K562 (cell line): ENCODE measurements around the gene SEH1L. TPM values are rescaled to one million over a fixed set of nuclear protein-coding genes. Genes with fewer than 3 reads are reported as not detected.

ENCODE experiments used
- BCLAF1 ChIP-seq, 2 experiments: fragments of 450-650 bp in 1 of 2; IDR thresholded peaks; 2 replicates each; pipeline ENCODE4 v1.6.1; 2011 to 2017; ENCODE audit warnings: low read depth in 2 of 2, antibody characterized with exemption in 1 of 2, borderline replicate concordance in 1 of 2, low read length in 1 of 2, mild to moderate bottlenecking in 1 of 2, mixed read lengths in 1 of 2; ENCODE audit not compliant: control insufficient read depth in 1 of 2
- BMI1 ChIP-seq: fragments of 150-350 bp; IDR thresholded peaks from 2 replicates; pipeline ENCODE4 v1.6.1; 2014; ENCODE audit warnings: low read length
- DDX20 ChIP-seq: fragments of 450-650 bp; IDR thresholded peaks from 2 replicates; pipeline ENCODE4 v1.6.1; 2016; ENCODE audit warnings: missing genetic modification characterization, low read depth, mild to moderate bottlenecking, missing compliant biosample characterization, moderate library complexity
- FIP1L1 ChIP-seq: fragments of 200-400 bp; formaldehyde crosslinking; IDR thresholded peaks from 2 replicates; pipeline ENCODE4 v1.6.1; 2018; ENCODE audit warnings: mild to moderate bottlenecking, low read depth, low read length; ENCODE audit not compliant: poor library complexity, severe bottlenecking
- LARP7 ChIP-seq: fragments of 450-650 bp; IDR thresholded peaks from 2 replicates; pipeline ENCODE4 v1.6.1; 2016
- MYBL2 ChIP-seq, 2 experiments: fragments of 450-650 bp in 1 of 2; sonication (generic) in 1 of 2; formaldehyde crosslinking in 1 of 2; IDR thresholded peaks; 2 replicates each; pipeline versions ENCODE4 v1.6.1 to v1.8.1; 2017 to 2022; ENCODE audit warnings: borderline replicate concordance in 1 of 2, inconsistent platforms in 1 of 2, low read depth in 1 of 2, mild to moderate bottlenecking in 1 of 2, missing genetic modification reagents in 1 of 2, moderate library complexity in 1 of 2
- NFXL1 ChIP-seq: fragments of 450-650 bp; formaldehyde crosslinking; IDR thresholded peaks from 2 replicates; pipeline ENCODE4 v1.4.0; 2021; ENCODE audit warnings: mild to moderate bottlenecking
- PKNOX1 ChIP-seq: fragments of 450-650 bp; IDR thresholded peaks from 2 replicates; pipeline ENCODE4 v1.6.1; 2016
- SMAD4 ChIP-seq: fragments of 250-450 bp; sonication (Bioruptor Pico); conservative IDR thresholded peaks from 2 replicates; pipeline ENCODE4 v1.8.0; 2021; ENCODE audit warnings: inconsistent platforms, mild to moderate bottlenecking, moderate library complexity
- SUPT5H ChIP-seq: fragments of 450-650 bp; IDR thresholded peaks from 2 replicates; pipeline ENCODE4 v1.6.1; 2016
- TAL1 ChIP-seq: fragments of 450-650 bp; IDR thresholded peaks from 2 replicates; pipeline ENCODE4 v1.6.1; 2016; ENCODE audit warnings: mild to moderate bottlenecking
- ZBTB17 ChIP-seq: fragments of 450-650 bp; formaldehyde crosslinking; IDR thresholded peaks from 2 replicates; pipeline ENCODE4 v1.4.0; 2020; ENCODE audit warnings: mild to moderate bottlenecking
- ZNF431 ChIP-seq: sonication (generic); formaldehyde crosslinking; IDR thresholded peaks from 2 replicates; pipeline ENCODE4 v1.8.0; 2022; ENCODE audit warnings: mild to moderate bottlenecking, missing genetic modification reagents
- polyA plus RNA-seq, 8 experiments: library from polyadenylated mRNA; depleted of rRNA in 4 of 8; stranded (reverse) in 5 of 8; unstranded in 3 of 8; fragments of >200 nt; fragmentation: Nextera tagmentation in 2 of 8; fragmentation: Illumina TruSeq in 1 of 8; extraction: Ambion mirVana in 2 of 8; extraction: Trizol in 1 of 8; gene quantifications; 2 replicates each; pipeline versions ENCODE4 v1.2.1 to v1.2.3, GENCODE V29; 2011 to 2014; ENCODE audit warnings: inconsistent platforms in 1 of 8, missing spikeins in 1 of 8
- total RNA-seq, 7 experiments: library from RNA; depleted of rRNA in 6 of 7; stranded (reverse); fragments of >200 nt in 6 of 7; fragmentation: Illumina TruSeq in 2 of 7; extraction: Trizol in 2 of 7; gene quantifications; 2 replicates each; pipeline versions ENCODE4 v1.2.1 to v1.2.3, GENCODE V29; 2011 to 2021; ENCODE audit warnings: low replicate concordance in 1 of 7
- TF ChIP-seq, protein P1 (sequence below), 3 experiments: fragments of 200-800 bp in 1 of 3; fragments of 250-450 bp in 1 of 3; fragments of 450-650 bp in 1 of 3; sonication (Bioruptor Pico) in 1 of 3; sonication (Bioruptor generic) in 1 of 3; formaldehyde crosslinking in 1 of 3; IDR thresholded peaks; 2 replicates each; pipeline versions ENCODE4 v1.6.1 to v1.8.0; 2016 to 2022; ENCODE audit warnings: mild to moderate bottlenecking in 2 of 3, missing genetic modification characterization in 2 of 3, missing compliant biosample characterization in 1 of 3, moderate library complexity in 1 of 3
- TF ChIP-seq, protein P2 (sequence below): fragments of 250-450 bp; sonication (Bioruptor Pico); IDR thresholded peaks from 2 replicates; pipeline ENCODE4 v1.5.0; 2021; ENCODE audit warnings: mild to moderate bottlenecking, borderline replicate concordance

The SEH1L gene
- total and polyA plus RNA-seq, 9 of the 15 experiments (the other 6 are each of a cell fraction or from before 2014, with no cell fraction given) = 62.2 to 180 (median 108) TPM

DNA sequence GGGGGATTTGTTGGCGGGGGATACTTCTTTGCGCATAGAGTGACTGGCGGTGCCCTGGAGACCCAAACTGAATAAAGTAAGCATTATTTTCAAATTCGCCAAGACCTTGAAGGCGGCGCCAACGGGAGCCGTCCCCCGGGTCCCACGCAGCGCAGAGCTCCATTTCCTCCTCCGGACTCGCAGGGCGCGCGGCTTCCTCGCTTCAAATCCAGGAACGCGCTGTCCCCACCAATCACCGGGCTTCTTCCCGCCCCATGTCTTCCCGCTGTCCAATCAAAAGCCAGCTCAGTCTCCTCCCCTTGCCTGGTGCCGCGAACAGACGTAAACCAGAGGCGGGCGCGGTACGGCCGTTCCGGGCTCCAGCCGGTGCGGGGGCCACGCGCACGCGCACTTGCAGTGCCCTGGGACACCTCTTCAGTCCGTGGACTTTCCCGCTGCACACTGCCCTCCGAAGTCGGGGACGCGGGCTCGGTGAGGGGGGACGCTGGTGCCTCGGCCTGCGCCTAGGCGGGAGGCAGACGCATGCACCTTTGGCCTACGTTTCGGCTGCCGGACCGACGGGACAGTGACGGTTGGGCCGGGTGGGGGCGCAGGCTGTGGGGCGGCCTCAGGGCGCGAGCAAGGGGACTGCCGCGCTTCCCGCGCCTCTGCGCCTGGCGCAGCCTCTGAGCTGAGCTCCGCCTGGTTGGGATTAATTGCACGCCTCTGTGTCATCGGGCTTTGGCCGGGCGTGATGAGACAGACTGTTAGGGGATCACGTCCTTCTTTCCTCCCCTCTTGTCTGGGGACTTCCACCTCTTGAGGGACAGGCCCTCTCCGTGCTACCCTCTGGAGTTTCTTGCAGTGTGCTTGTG, 43.4 kb downstream of the SEH1L start, which contains the start of gene CEP192 (continued):
- TF ChIP-seq, protein P1, sequence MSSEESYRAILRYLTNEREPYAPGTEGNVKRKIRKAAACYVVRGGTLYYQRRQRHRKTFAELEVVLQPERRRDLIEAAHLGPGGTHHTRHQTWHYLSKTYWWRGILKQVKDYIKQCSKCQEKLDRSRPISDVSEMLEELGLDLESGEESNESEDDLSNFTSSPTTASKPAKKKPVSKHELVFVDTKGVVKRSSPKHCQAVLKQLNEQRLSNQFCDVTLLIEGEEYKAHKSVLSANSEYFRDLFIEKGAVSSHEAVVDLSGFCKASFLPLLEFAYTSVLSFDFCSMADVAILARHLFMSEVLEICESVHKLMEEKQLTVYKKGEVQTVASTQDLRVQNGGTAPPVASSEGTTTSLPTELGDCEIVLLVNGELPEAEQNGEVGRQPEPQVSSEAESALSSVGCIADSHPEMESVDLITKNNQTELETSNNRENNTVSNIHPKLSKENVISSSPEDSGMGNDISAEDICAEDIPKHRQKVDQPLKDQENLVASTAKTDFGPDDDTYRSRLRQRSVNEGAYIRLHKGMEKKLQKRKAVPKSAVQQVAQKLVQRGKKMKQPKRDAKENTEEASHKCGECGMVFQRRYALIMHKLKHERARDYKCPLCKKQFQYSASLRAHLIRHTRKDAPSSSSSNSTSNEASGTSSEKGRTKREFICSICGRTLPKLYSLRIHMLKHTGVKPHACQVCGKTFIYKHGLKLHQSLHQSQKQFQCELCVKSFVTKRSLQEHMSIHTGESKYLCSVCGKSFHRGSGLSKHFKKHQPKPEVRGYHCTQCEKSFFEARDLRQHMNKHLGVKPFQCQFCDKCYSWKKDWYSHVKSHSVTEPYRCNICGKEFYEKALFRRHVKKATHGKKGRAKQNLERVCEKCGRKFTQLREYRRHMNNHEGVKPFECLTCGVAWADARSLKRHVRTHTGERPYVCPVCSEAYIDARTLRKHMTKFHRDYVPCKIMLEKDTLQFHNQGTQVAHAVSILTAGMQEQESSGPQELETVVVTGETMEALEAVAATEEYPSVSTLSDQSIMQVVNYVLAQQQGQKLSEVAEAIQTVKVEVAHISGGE (CRISPR knock-in tag; IDR thresholded peaks at IDR 0.05) = peak in 1 of 3 experiments; percentile 79; a peak in 2 of 6 replicates
- TF ChIP-seq, protein P2, sequence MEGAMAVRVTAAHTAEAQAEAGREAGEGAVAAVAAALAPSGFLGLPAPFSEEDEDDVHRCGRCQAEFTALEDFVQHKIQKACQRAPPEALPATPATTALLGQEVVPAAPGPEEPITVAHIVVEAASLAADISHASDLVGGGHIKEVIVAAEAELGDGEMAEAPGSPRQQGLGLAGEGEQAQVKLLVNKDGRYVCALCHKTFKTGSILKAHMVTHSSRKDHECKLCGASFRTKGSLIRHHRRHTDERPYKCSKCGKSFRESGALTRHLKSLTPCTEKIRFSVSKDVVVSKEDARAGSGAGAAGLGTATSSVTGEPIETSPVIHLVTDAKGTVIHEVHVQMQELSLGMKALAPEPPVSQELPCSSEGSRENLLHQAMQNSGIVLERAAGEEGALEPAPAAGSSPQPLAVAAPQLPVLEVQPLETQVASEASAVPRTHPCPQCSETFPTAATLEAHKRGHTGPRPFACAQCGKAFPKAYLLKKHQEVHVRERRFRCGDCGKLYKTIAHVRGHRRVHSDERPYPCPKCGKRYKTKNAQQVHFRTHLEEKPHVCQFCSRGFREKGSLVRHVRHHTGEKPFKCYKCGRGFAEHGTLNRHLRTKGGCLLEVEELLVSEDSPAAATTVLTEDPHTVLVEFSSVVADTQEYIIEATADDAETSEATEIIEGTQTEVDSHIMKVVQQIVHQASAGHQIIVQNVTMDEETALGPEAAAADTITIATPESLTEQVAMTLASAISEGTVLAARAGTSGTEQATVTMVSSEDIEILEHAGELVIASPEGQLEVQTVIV (CRISPR knock-in tag) = peak; percentile 95
- TF ChIP-seq MYBL2 (IDR thresholded peaks at IDR 0.05; ENCODE audit: low read depth) (peak; percentile 95), MYBL2 (CRISPR knock-in tag; IDR thresholded peaks at IDR 0.05; ENCODE audit: borderline replicate concordance) (no peak), FIP1L1 (peak; percentile 85), ZBTB17 (CRISPR knock-in tag) (no peak), BCLAF1 (IDR thresholded peaks at IDR 0.05; ENCODE audit: borderline replicate concordance in 1 of 2, control insufficient read depth in 1 of 2, low read depth in 2 of 2, low read length in 1 of 2) (no peak), LARP7 (no peak), PKNOX1 (peak; percentile 55), BMI1 (0 out of 2 replicates have a peak, but pooled peaks have one; percentile 21), TAL1 (no peak), DDX20 (tag) (no peak), SMAD4 (CRISPR knock-in tag) (peak; percentile 74), ZNF431 (CRISPR knock-in tag) (peak; percentile 66; the same call in 1 of the 2 replicates), SUPT5H (peak; percentile 96), NFXL1 (CRISPR knock-in tag) (no peak)
